GM21390 (cell line): ENCODE results near the gene TSPOAP1.

Source experiments
- ATAC-seq: cut with Tn5 transposase; IDR thresholded peaks from one replicate; pipeline ENCODE4 v1.9.1; 2021; ENCODE audit not compliant: unreplicated experiment

The TSPOAP1 gene, protein sequence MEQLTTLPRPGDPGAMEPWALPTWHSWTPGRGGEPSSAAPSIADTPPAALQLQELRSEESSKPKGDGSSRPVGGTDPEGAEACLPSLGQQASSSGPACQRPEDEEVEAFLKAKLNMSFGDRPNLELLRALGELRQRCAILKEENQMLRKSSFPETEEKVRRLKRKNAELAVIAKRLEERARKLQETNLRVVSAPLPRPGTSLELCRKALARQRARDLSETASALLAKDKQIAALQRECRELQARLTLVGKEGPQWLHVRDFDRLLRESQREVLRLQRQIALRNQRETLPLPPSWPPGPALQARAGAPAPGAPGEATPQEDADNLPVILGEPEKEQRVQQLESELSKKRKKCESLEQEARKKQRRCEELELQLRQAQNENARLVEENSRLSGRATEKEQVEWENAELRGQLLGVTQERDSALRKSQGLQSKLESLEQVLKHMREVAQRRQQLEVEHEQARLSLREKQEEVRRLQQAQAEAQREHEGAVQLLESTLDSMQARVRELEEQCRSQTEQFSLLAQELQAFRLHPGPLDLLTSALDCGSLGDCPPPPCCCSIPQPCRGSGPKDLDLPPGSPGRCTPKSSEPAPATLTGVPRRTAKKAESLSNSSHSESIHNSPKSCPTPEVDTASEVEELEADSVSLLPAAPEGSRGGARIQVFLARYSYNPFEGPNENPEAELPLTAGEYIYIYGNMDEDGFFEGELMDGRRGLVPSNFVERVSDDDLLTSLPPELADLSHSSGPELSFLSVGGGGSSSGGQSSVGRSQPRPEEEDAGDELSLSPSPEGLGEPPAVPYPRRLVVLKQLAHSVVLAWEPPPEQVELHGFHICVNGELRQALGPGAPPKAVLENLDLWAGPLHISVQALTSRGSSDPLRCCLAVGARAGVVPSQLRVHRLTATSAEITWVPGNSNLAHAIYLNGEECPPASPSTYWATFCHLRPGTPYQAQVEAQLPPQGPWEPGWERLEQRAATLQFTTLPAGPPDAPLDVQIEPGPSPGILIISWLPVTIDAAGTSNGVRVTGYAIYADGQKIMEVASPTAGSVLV (N-terminal part only)

DNA sequence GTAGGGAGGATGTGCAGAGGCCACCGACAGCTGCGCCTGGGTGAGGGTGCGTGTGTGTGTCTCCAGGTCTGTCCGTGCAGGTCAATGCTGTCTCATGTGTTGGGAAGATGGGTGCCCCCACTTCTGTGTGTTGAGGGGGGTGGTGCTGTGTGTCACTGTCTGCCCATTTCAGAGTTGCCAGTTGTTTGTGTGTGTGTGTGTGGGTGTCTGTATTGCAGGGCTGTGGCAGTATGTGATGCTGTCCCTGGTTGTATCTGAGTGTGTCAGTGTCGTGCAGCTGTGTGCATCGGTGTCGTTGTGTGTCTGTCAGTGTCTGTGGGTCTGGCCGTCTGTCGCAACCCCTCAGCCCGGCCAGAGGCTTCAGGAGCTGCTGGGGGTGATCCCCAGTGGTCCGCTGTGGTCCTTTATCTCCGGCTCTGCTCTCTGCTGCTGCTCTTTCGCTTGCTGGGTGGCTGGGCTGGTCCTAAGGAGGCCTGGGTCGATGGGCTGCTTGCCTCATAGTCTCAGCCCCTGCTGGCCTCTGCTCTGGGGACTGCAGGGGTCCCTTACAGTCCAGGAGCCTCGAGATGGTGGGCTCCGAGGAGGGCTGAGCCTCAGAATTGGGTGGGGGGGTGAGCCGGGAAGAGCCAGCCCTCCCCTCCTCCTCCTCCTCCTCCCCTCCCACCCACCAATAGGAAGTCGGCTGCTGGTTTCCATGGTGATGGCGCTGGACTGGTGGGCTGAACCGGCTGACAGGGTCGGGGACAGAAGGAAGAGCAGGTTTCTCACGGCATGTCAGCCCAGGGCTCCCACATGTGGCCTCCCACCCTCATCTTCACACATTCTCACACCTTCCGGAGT lies at the start of gene TSPOAP1:
TSS of gene TSPOAP1 (minus strand) at position 601 of the 840 bp plus-strand sequence. CDS start 875 bp downstream, outside the sequence.
- ATAC-seq: peak; percentile 1

DNA sequence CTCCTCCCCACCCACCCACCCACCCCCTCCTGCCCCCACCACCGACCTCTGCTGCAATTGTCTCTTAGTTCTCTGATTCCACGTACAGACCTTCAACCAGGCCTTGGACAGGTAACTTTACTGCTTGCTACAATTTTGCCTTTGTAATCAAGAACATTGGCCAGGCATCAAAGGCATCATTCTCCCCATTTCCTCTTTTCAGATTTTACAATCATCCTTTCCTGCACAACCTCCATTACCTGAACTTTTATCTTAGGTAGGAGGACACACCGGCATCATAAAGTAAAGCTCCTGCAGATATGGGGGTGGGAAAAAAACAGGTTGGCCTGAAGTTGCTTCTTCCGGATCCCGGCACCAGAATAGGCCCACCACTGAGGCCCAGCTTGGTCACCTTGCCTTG lies 49.1 kb upstream of the TSPOAP1 start:
- no peak for ATAC-seq

DNA sequence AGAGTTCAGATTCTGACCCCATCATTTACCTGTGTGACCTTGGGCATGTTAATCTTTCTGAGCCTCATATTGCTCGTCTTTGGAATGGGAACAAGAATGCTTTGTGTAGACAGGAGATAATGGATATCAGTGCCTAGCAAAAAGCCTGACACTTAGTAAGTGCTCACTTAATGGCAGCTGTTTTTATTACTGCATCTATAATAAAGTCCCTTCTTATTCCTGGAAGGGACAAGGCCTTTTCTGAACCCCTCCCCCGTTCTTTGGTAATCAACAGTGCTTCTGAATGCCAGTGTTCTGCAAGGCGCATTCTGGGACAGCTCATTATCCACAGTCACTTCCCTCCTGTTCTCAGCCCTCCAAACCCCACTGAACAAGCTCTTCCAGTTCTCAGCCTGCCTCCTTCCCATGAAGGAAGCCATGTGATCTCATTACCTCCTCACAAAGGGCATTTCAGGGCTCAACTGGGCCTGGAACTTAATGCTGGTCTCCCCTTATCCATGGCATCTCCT lies 48.6 kb upstream of the TSPOAP1 start:
- ATAC-seq: no peak

DNA sequence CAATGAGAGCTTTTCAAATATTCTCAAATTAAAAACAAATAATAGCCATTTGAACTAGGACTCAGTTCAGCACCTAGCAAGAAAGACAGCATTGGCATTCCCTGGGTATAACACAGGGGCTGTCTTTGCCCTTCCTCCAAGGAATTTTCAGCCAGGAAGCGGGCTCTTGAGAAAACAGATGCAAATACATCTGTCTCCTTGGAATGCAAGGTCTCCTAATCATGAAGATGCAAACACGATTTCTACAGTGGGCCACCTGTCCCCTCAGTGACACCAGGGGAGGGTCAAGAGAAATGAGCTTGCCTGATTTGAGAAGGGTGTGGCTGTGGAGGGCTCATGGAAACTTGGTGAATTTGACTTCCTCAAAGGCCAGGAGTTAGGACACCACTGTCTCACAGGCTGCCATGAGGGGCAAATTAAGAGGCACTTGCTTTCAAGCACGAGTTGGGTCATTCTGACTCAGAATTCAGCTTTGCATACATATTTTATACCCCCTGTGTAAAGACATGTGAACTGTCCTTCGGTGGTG lies 47.9 kb upstream of the TSPOAP1 start:
- ATAC-seq: no peak

DNA sequence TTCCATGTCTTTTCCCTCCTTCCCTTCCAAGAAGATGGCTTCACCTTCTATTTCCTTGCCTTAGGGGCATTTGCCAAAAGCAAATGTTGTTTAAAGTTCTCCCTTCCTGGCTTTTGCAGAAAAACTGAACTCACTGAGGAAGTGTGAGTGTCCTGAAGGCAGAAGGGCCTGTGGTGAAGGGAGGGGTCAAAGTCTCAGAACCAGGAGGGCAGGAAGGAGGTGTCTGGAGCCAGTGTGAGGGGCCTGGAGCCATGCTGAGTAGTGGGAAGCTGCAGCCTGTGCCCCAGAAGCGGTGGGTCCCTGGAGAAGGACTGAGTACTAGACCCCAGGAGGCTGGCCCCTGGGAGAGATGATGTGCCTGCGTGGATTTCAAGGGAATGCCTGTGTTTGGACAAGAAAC lies 47.2 kb upstream of the TSPOAP1 start:
- ATAC-seq: no peak

DNA sequence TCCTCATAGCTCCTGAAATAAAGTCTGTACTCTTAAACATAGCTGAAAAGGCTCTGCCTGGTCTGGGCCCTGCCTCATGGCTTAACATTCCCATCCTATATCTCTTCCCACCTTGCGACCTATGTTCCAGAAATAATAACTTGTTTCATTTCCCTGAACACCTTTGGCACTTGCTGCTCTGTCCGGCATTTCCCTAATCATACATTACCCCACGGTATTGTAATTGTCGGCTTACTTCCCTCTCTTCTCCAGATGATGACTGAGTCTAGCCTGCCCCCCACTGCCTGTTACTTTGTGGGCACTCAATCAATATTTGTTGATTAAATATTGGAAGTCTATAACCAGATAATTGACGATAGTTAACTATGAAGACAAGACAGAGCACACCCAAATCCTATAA lies 46.7 kb upstream of the TSPOAP1 start:
- ATAC-seq: no peak

DNA sequence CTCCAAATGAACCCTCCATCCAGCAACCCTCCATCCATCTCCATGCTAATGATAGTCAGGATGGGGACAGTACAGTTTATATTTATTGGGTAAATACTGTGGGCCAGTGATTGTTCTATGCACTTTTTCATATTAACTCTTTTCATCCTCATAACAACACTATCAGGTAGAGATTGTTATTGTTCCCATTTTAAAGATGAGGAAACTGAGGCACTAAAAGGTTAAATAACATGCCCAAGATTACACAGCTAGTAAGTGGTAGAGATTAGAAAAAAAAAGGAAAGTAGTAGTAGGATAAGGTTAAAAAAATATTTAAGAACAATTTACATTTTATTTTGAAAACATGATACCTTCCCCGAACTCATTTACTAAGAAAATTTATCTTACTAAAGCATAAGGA lies 45.3 kb upstream of the TSPOAP1 start:
- ATAC-seq: no peak

DNA sequence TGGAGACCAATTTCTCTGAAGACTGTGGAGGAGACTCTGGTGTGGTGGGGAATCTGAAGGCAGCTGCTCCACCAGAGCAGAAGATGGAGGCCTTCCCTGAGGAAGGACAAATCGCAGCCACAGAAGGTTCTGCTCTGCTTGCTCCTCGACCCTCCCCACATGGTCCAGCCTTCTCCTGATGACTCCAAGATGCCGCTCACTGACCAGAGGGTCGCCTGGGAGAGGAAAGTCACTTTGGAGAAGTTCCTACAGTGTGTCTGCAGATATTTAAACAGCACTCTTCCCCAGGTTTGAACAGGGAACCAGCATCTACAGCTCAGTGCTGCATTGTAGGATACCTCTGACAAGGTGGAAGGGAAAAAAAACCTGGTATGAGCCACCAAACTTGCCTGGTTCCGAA lies 44.4 kb upstream of the TSPOAP1 start:
- ATAC-seq: no peak

DNA sequence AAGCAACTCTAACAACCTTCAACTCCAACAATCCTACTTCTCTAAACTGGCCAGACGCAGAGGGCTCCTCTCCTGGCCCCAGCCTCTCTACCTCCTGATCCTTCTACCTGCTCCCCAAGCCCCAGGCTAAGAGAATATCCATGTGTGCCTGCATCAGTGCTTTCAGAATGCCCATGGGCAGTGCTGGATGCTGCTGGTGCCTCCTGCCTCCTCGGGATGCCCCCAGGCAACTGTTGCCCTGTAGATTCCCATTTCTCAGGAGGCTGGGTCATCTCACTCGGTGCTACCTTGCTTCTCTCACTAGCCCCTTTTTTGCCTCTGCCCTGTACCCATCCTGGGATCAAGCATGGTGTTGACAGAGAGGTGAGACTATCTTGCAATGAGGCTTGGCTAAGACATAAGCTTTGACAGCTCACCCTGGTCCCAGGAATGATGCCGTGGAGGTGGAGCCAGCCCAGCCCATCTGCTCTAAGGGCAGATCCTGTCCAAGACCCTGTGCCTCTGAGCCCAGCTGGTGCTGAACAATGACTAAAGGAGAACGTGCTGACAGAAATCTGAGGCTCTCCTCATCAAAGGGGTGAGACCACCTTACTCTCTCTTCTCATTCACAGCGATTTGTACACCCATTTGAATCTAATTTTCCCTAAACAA lies 42.8 kb upstream of the TSPOAP1 start:
- no peak for ATAC-seq

DNA sequence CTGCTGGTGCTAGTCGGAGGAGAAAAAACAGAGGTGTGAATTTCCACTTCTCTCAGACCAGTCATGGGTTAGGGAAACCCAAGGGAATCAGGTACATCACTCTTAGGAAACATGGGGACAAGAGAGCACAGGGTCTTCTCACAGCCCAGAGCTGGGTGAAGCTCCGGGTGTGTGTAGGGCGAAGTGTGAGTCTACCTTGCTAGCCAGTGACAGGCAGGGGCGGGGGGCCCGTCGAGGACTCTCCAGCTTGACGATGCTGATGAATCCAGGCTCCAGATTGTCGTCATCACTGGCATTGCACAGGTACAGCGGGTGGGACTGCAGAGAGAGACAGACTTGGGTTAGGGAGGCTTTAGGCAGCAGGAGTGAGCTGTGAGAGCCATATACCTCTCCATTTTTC lies 42.1 kb upstream of the TSPOAP1 start:
- no peak for ATAC-seq

DNA sequence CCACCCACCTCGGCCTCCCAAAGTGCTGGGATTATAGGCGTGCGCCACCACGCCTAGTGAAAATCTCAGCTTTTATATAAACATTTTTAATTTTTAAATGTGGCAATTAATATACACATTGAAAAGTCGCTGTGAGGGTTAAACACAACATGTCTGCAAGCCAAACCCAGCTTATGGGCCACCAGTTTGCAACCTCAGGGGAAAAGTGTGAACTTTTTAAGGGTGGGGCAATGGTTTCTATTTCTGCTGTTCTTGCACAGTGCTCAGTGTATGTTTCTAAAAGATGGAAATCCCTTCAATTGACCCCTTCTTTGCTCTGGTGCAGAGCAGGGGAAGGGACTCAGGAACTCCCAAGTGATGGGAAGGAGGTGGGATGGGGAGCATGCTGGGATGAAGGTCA lies 41.7 kb upstream of the TSPOAP1 start:
- ATAC-seq: no peak

DNA sequence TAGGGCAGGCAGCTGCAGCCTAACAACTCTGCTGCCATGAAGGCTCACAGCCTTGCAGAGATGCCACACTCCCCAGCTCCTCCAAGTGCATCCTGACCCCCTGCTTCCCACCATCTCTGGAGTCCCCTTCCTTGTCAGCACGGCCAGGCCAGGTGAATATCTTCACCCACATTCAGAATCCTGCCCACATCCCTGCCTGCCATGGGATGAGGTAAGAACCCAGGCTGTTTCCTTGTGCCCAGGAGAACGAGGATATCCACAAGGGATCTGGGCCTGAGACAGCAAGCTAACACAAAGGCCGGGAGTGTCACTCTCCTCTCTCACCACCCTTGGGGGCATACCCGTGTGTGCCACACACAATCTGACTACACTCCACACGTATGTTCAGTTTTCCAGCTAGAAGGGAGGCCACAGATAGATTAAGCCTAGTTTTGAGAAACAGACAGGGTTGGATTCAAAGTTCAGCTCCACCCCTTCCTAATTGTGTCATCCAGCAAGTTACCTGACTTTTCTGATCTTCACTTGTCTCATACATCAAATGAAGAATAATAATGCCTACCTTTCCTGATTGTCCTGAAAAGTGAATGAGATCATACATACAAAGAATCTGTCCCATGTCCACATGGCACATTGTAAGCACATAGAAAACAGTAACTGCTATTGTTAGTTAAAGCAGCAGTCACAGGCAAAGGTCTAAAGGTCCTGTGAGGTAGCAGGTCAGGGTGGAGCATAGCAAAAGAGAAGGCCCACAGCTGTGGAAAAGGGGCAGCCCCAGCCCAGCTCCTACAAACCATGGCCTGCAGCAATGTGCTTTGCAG lies 40.8 kb upstream of the TSPOAP1 start:
- ATAC-seq: no peak

DNA sequence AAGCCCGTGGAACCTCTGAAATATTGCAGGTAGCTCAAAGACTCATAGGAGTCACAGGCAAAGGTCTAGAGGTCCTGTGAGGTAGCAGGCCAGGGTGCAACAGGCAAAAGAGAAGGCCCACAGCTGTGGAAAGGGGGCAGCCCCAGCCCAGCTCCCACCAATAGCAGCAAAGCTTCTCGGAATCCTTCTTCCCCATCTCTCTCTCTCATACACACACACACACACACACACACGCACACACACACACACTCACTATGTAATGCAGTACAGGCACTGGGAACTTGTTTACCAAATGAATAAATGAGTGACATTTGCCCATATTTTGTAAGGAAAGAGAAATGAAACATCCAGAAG lies 40.2 kb upstream of the TSPOAP1 start:
- no peak for ATAC-seq

DNA sequence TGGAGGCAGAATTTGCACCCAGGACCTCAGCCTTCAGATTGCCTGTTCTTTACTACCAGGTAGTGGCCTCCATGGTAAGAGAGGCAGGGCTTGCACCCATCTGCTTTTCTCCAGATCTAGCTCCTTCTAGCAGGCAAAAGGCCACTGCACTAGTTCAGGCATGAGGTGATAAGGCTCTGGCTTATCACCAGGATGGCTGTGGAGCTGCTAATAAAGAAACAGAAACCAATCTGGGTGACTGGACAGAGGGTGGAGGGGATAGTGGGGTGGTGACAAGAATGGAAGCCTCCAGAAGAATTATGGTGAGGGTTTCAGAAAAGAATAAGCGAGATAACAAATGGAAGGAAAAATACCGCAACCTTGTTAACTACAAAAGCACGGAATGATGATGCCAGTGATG lies 38.9 kb upstream of the TSPOAP1 start:
- ATAC-seq: no peak

DNA sequence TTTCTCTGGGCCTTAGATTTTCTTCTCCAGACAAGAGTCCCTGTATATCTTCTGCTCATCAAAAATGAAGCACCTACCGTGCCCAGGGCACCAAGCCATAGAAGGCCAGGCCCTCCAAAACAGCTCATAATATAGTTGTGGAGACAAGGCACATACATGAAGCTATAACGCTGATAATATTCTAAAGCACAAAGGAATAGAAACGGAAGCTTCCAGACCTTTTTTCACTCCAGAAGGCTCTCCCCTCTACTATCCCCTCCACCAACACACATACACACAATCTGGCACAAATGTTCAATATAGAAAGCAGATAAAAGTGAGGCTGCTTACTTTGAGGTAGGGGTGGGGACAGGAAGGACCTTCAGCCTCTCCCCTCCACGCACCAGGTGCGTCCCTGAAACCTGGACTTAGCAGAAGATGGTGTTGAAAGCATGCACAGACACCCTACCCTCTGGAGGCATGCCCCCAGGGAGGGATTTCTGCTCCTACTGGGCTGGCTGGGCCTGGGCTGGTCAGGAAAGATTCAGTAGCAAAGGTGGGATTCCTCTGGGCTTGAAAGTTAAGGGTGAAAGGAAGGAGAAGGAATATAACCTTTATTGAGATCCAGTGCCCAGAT lies 37.5 kb upstream of the TSPOAP1 start:
- no peak for ATAC-seq

DNA sequence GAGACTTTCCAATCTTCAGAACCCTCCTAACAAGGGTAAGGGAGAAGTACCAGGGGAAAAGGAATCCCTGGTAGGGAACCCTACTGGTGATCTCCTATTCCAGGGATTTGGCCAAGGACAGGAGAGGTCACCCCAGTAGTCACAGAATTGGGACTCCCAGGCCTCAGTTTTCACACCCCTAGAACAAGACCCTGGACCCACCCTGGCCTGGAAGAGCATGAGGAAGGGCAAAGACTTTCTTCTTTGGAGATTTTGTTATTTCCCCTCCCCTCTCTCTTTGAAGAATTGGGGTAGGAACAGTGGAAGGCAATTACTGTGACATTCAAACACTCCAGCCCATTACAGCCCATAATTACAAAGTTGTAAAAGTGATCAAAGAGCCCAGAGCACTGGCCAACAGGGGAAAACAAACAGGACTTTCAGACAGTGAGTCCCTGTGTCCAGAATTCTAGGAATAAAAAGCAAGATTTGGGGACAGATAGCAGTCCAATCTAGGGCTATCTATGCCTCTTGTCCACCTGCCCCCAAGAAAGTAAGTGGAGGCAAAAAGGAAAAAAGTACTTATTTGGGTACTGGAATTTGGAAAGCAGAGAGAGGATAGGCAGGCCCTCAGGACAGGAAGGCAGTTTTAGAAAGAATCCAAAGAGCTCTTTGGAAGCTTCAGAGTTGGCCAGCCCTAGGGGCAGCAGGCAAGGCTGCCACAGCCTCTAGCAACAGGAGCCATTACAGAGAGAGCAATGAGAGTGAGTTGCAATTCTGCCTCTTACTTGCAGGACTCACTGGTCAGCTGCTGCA lies 36.8 kb upstream of the TSPOAP1 start:
- no peak for ATAC-seq

DNA sequence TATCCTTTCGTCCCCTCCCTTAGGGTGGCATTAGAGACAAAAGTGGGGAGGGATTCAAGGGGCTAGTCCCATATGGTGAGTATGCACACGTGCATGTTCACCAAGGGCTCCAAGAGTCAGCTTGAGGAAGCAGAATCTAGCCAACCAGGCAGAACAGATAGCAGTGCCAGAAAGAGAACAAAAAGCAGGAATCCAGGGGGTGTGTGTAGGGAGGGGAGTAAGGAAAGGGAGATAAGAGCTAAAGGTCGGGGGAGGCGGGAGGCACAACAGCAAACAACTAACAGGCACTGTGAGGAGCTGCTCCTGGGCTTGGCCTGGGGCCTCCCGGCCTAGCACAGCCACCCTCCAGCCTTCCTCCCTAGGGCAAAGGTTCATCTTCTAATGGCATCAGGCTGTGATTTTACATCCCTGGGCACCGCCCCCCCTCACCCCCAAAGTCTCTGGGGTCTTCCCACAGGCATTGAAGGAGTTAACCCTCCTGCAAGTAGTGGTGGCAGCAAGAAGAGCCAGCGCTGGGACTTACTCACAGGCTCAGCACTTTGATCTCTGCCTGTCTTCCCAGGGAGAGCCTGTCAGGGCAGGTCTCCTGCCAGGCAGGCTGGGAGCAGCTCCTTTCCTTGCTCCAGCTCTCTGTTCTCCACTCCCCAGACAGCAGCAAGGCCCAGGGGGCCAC lies 35.8 kb upstream of the TSPOAP1 start:
- no peak for ATAC-seq
